WTC11 (cell line): Measurements from ENCODE around the gene DUSP11.
"Not testable (repeated sequence)": the region's sequence is repeated elsewhere in the genome, so short reads cannot be mapped to it uniquely, and the experiment has no call there.

Source experiments
- CDX4 ChIP-seq: fragments of 250-450 bp; sonication (Bioruptor Pico); IDR thresholded peaks from 2 replicates; pipeline ENCODE4 v1.9.0; 2021; ENCODE audit warnings: moderate library complexity, mild to moderate bottlenecking, inconsistent platforms, borderline replicate concordance
- CTCF ChIP-seq: fragments of 200-600 bp; IDR thresholded peaks from 2 replicates; pipeline ENCODE4 v1.8.0; 2022; ENCODE audit warnings: antibody characterized with exemption
- MYBL2 ChIP-seq: sonication (generic); formaldehyde crosslinking; IDR thresholded peaks from 2 replicates; pipeline ENCODE4 v1.8.1; 2023; ENCODE audit warnings: mild to moderate bottlenecking, moderate library complexity, missing genetic modification reagents
- PRRX2 ChIP-seq: fragments of 250-450 bp; sonication (Bioruptor Pico); IDR thresholded peaks from 2 replicates; pipeline ENCODE4 v1.8.0; 2021; ENCODE audit warnings: mild to moderate bottlenecking
- ZNF263 ChIP-seq: sonication (generic); formaldehyde crosslinking; IDR thresholded peaks from 2 replicates; pipeline ENCODE4 v1.8.1; 2022; ENCODE audit warnings: low read depth, mild to moderate bottlenecking, moderate library complexity, missing genetic modification reagents

- TF ChIP-seq CTCF; MYBL2 (CRISPR knock-in tag); PRRX2 (CRISPR knock-in tag); CDX4; ZNF263 (CRISPR knock-in tag): not testable (repeated sequence)
These were observed 62.2 kb downstream of the DUSP11 start for GRCh38 chr2:73717695-73718094.
